WI38 (cell line): Measurements from ENCODE around the gene IBTK.
A peak's percentile ranks its signal among the peaks of the same experiment; 100 is the strongest.
"Not testable (repeated sequence)": the region's sequence is repeated elsewhere in the genome, so short reads cannot be mapped to it uniquely, and the experiment has no call there.

Experiments used
- H3K4me3 ChIP-seq: 2 replicates; pipeline ENCODE4 v1.5.1; 2011; ENCODE audit warnings: low read depth, mild to moderate bottlenecking, control low read depth, low read length
- TF ChIP-seq, protein P1 (sequence below): IDR thresholded peaks from 2 replicates; pipeline ENCODE4 v1.5.1; 2012; ENCODE audit warnings: low read depth, mild to moderate bottlenecking, control low read depth, low read length

Gene IBTK

DNA sequence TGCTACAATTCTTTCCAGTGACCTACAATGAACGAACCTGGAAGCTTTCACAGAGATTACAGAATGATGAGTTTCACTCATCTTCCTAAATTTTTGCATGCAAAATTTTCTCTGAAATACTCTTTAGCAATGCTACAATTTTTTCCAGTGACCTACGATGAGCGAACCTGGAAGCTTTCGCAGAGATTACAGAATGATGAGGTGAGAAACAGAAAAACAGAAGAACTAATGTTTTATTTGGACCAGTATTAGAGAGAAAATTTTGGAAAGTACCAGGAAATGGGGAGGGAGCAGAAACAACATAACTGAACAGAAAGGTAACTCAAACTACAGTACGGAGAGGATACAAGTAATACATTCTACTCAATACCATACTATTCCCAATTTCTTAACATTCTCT lies 75.0 kb downstream of the IBTK start:
- H3K4me3 ChIP-seq: no peak overlapping the region
- TF ChIP-seq, protein P1, sequence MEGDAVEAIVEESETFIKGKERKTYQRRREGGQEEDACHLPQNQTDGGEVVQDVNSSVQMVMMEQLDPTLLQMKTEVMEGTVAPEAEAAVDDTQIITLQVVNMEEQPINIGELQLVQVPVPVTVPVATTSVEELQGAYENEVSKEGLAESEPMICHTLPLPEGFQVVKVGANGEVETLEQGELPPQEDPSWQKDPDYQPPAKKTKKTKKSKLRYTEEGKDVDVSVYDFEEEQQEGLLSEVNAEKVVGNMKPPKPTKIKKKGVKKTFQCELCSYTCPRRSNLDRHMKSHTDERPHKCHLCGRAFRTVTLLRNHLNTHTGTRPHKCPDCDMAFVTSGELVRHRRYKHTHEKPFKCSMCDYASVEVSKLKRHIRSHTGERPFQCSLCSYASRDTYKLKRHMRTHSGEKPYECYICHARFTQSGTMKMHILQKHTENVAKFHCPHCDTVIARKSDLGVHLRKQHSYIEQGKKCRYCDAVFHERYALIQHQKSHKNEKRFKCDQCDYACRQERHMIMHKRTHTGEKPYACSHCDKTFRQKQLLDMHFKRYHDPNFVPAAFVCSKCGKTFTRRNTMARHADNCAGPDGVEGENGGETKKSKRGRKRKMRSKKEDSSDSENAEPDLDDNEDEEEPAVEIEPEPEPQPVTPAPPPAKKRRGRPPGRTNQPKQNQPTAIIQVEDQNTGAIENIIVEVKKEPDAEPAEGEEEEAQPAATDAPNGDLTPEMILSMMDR: no peak

DNA sequence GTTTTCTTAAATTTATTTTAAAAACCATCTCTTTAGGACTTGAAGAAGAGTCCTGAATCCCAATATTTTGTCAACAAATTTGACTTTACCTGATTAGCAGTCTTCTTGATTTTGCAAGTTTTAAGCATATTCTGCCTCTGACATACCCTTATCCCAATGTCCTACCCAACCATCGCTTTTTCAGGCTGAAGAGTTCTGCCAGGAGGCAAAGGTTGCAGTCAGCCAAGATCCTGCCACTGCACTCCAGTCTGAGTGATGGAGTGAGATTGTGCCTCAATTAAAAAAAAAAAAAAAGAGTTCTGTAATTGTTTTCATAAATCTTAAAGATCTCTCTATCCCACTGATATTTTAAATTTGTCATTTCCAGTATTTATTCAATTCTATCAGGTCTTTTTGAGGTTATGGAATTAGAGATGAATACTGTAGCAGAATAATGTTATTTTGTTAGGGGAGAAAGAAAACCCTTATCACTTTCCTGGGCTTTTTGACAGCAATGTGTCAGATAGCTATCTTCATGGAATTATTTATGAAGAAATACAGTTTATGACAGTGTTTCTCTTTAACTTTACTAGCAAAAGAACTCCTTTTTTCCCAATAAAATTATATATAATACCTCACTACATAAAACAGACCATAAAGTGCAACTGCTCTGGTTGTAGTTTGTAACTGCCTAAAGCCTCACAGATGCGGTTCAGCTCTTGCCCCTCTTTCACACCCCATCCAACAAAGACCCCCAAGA lies 78.2 kb downstream of the IBTK start:
- TF ChIP-seq, protein P1: no peak
- H3K4me3 ChIP-seq: no peak overlapping the region

DNA sequence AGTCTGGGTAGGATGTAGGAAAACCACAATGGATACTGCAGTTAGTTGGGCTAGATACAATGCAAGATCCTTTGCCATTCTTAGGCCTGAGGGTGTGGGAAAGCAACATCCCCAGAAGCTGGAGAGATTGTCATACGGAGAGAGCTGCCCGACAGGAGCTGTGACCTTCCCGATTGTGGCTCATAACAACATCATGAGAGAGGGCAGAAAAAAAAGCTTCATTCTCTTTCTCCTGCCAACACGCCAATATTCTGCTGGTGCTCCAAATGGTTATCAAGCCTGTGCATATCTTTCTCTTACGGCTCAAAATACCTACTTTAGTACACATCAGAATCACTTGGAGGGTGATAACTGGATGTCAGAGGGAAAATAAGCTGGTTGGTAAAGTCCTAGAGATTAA lies 81.1 kb downstream of the IBTK start:
- no peak overlapping the region for H3K4me3 ChIP-seq
- TF ChIP-seq, protein P1: no peak

DNA sequence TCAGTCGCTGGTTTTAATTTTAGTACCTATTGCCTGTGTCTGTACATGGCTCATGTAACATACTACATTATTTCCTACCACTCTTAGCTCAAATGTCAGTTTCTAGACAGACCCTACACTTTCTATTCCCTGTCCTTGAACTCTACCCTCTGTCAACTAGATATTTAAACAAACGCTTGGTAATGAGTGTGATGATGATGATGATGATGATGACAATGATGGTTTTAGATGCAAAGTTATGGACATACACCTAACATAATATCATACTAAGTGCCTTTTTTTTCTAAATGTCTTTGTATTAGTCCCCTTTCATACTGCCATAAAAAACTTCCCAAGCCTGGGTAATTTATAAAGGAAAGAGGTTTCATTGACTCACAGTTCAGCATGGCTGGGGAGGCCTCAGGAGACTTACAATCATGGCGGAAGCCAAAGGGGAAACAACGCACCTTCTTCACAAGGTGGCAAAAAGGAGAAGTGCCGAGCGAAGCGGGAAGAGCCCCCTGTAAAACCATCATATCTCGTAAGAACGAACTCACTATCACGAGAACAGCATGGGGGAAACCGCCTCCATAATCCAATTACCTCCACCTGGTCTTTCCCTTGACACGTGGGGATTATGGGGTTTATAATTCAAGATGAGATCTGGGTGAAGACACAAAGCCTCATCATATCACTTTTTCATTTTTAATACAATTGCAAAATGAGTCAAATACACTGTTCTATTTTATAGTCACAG lies 87.1 kb downstream of the IBTK start:
- TF ChIP-seq, protein P1: no peak

DNA sequence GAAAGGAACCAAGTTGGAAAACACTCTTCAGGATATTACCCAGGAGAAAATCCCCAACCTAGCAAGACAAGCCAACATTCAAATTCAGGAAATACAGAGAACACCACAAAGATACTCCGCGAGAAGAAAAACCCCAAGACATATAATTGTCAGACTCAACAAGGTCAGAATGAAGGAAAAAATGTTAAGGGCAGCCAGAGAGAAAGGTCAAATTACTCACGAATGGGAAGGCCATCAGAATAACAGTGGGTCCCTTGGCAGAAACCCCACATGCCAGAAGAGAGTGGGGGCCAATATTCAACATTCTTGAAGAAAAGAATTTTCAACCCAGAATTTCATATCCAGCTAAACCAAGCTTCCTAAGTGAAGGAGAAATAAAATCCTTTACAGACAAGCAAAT lies 94.8 kb downstream of the IBTK start:
- H3K4me3 ChIP-seq: not testable (repeated sequence)

More for the DNA sequence above, 87.1 kb downstream of the IBTK start:
- no peak overlapping the region for H3K4me3 ChIP-seq

DNA sequence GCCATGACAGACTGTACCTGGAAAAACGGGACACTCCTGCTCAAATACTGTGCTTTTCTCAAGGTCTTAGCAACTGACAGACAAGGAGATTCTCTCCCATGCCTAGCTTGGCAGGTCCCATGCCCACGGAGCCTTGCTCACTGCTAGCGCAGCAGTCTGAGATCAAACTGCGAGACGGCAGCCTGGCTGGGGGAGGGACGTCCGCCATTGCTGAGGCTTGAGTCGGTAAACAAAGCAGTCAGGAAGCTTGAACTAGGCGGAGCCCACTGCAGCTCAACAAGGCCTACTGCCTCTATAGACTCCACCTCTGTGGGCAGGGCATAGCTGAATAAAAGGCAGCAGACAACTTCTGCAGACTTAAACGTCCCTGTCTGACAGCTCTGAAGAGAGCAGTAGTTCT lies 96.4 kb downstream of the IBTK start:
- H3K4me3 ChIP-seq: not testable (repeated sequence)

DNA sequence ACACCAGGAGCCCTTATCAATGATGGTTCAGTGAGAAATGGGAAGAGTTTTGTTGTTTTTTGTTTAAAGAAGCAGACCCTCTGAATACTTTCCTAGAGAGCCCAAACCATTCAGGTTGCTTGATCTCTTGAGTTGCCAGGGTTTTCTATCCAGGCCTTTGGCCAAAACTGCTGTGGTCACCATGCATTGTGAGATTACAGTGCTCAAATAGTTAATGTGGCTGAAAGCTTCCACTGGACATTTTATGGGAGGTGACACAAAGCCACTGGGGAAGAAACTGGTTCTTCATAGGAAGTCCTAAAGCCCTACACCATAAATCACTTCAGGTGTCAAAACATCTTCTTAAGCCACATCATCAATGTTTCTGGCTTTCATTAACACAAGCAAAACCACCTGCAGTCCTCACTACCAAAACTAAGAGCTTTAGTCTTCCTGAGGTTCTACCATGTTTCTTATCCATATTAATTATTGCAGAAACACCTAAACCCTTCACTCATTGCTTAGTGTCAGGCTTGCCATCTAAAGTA lies 101.6 kb downstream of the IBTK start:
- TF ChIP-seq, protein P1: no peak
- no peak overlapping the region for H3K4me3 ChIP-seq

DNA sequence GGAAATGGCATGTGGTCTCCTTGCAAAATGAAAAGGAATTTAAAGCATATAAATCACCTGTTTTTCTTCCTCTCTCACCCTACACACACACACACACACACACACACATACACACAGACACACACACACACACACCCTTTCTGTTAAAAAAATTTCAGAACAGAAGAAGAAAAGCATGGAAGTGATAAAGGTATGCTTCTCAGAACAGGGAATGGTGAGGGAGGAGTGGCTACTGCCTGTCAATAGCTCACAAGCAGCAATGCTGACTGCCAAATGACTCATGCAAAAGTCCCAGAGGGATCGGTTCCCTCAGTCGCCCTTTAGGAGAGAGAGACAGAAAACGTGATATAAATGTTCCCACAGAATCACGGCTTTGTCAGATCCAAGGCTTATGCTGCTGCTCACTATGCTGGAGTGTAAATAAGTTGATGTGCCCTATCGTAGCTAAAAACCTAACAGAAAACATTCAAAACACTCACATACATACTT lies 102.6 kb downstream of the IBTK start:
- TF ChIP-seq, protein P1: no peak
- H3K4me3 ChIP-seq: peak overlapping the region; percentile 31
